Left lobe of liver (tissue), 2 donors: ENCODE measurements around the gene MS4A12. TPM values are rescaled to one million over a fixed set of nuclear protein-coding genes. Genes with fewer than 3 reads are reported as not detected.
"Not testable (repeated sequence)": the region's sequence is repeated elsewhere in the genome, so short reads cannot be mapped to it uniquely, and the experiment has no call there.

Experiments
- ATAC-seq: fragments of 200-7000 bp; cut with Tn5 transposase; one replicate; pipeline ENCODE4 v1.9.1; 2020; ENCODE audit warnings: mild to moderate bottlenecking, moderate library complexity
- DNase-seq: peaks from one replicate; pipeline ENCODE4 v3.0.0-alpha.2; 2020; ENCODE audit warnings: low spot score
- total RNA-seq: library from RNA; stranded (reverse); gene quantifications from one replicate; pipeline ENCODE4 v1.2.1, GENCODE V29; 2021
- donor health status: DM: no; HTN: no; CAD: no; lungs with moderate emphysema.
- donor health status: DM: no; HTN: yes; CAD: no.

MS4A12 gene
- total RNA-seq, 1 donor from 2014 or later, result not detected

DNA sequence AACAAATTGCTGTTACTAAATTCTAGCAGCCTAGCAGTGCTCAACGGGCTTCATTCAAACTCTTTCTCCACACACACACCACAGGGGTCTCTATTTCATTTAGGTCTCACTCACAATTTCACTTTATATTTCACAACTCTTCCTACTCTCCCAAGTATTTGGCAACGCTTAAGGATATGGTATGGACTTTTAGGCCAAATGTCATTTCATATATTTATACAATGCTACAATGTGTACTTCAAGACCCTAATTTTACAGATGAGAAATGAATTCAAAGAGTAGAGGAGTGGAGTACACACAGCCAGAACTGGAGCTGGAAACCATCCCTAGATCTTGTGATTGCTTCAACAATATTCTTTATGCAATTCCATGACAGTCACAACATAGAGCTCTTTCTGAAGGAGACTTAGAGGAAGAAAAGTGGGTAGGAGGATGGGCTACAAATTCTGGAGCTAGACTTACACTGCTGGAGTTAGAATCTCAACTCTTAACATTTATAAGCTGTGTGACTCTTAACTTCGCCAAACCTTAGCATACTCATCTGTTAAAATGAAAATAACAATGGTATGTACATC, 20.2 kb downstream of the MS4A12 start:
- DNase-seq, result no peak
- no peak for ATAC-seq

DNA sequence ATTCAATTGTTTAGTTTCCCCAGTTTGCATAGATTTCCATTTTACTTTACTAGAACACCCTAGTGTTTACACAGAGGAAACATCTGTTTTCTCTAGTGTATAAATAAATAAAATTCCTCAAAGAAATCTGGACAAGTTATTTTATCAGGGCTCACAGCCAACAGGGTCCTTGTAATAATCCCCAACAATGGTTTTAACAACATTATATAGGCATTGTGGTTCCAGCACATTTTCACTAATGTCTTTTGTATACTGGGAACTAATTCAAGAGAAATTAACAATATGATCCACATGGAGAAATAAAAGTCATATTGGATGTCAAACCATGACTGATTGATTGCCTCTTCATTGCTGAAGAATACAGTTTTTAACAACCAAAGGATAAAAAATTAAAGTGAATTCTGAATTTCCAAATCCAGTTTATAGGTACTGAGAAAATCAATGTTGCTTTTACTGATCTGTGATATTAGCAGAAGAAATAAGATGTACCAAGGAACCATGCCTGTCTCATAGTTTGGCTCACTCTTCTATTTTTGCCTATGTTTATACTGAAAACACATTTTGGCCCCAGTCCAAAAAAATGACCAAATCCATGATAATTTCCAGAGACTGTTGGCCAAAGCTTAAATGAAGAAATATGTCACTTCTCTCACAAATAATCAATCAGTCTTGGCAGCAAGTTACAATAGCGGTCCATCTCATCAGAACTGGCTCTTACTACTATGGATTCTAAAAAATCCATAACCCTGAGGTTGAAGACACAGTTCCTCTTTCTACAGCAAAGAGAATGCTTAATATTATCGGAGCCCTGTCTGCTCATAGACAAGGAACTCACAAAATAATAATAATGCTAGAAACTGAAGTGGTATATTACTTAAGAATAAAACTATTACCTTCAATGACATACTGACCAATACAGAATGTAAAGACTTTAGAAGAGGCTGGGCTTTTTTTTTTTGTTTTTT, 21.2 kb downstream of the MS4A12 start:
- no peak for DNase-seq
- no peak for ATAC-seq

DNA sequence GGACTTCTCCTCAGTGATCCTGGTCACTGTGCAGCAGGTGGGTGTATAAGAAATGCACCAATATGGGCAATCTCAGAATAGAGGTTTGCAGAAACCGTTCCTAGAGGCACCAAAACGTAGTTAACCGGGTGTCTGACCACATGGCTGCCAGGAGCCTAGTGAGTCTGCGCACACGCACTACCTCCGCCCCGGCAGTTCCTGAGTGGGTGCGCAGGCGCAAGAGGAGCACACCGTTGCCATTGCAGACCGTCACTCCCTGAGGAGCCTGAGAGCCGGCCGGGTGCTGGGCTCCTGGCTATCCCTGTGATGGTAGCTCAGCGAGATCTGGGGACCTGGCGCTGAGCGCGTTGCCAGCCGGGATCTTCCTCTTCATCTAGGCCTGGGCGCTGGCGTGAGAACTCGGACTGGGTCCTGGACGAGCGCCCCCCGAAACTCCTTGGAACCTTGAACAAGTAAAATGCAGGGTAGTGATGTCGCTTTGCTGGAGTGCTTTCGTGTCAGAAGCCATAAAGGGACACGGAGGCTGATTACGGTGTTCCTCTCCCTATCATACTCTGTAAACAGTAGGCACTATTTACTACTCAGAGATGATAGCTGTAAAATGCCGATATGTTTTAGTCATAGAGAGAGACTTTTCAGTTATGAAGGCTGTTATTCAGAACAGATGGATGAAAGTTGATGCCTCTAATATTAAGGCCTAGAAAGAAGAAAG, 22.7 kb downstream of the MS4A12 start, which contains the start of gene MS4A13:
TSS of gene MS4A13 (plus strand) at position 249 of the 712 bp plus-strand sequence. CDS start 2,692 bp downstream, outside the sequence.
- DNase-seq (no peak), ATAC-seq (no peak)

DNA sequence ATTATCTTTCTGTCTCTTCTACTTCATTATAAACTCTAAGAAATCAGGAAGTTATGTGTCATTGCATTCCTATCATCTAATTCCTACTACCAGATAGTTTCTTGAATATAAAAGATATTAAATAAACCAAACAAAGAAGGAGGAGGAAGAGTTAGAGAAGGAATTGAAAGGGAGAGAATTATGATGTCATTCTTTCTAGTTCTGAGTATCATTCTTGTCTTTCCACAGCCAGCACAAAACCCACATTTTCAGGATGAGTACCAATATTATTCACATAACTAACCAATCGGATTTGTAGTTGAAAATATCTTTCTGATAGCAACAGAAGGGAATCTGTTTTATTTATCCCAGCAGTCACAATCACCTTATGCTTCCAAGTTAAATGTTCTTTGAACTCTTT, 35.9 kb downstream of the MS4A12 start:
- ATAC-seq (no peak), DNase-seq (no peak)

DNA sequence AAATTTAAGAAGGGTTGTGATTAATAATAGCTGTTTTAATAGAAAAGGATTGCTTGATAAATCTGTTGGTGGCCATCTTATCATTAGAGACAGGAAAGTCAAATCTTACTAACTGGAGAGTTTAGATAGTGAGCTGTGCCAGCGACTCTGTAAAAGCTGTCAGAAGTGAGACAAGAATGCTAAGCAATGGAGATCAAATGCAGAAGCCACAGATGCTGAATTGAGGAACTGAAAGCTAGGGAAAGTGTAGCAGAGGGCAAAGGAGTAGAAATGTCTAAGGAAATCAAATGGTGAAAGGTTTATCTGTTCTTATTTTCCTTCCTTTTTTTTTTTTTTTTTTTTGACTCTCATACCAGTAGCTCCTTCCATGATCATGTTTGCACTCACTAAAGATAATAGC, 36.4 kb downstream of the MS4A12 start:
- DNase-seq (no peak), ATAC-seq (no peak)

DNA sequence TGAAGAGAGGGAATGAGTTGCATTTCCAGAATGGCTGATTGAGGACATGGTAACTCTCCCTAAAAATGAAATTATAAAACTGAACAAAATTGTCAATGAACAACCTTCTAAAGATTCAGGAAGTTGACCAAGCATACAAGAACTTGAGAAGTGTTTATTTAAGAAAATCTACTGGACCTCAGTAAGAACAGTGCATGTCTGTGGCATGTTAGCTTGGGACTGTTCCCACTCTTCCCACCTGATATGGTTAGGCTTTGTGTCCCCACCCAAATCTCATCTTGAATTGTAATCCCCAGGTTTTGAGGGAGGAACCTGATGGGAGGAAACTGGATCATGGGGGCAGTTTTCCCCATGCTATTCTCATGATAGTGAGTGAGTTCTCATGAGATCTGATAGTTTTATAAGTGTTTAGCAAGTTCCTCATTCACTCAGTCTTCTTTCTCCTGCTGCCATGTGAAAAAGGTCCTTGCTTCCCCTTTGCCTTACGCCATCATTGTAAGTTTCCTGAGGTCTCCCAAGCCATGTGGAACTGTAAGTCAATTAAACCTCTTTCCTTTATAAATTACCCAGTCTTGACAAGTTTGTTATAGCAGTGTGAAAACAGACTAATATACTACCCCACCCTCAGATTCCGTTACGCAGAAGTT, 38.0 kb downstream of the MS4A12 start:
- ATAC-seq (no peak), DNase-seq (no peak)

DNA sequence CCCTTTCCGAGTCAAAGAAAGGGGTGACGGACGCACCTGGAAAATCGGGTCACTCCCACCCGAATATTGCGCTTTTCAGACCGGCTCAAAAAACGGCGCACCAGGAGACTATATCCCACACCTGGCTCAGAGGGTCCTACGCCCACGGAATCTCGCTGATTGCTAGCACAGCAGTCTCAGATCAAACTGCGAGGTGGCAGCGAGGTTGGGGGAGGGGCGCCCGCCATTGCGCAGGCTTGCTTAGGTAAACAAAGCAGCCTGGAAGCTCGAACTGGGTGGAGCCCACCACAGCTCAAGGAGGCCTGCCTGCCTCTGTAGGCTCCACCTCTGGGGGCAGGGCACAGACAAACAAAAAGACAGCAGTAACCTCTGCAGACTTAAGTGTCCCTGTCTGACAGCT, 39.8 kb downstream of the MS4A12 start:
- not testable (repeated sequence) for ATAC-seq, DNase-seq

DNA sequence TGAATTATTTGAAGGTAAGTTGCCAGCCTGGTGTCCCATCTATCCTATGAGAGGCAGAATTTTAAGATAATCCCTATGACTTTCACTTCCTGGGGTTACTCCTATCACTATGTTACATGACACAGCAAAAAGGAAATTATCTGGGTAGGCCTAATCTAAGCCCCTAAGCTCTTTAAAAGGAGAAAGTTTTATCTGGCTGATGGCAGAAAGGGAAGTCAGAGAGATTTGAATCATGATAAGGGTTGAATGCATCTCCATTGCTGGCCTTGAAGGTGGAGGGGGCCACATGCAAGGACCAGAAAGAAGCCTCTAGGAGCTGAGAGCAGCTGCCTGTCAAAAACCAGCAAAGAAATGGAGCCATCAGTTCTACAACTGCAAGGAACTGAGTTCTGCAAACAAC, 46.0 kb downstream of the MS4A12 start:
- ATAC-seq, DNase-seq: not testable (repeated sequence)

DNA sequence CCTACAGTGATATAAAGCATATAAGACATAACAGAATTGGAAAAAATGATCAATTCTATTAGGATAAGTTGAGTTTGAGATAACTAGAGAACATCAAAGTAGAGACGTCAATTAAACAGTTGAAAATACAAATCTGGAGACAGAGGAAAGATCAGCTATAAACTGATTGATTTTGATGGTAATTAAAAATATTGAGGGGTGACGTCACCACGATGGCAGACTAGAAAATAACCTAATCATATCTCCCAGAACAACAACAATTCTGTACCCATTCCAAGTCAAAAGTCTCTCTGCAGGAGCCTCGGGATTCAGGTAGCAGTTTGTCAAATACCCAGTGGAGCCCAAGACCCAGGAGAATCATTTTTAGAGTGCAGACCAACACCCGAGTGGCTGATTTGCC, 51.5 kb downstream of the MS4A12 start:
- no peak for ATAC-seq

More for the DNA sequence above, 51.5 kb downstream of the MS4A12 start:
- DNase-seq, result no peak

Other genes starting within 250 kb of the MS4A12 start
- 2.3 TPM for gene MS4A4E, start 249.6 kb upstream of the MS4A12 start, total RNA-seq
- 5.6 TPM for gene MS4A4A, start 212.1 kb upstream of the MS4A12 start, total RNA-seq
- not detected for gene MS4A6E, start 165.5 kb upstream of the MS4A12 start, total RNA-seq
- 13.7 TPM for gene MS4A7, start 114.2 kb upstream of the MS4A12 start, total RNA-seq
- gene MS4A14, start 96.3 kb upstream of the MS4A12 start, total RNA-seq, result 0.43 TPM
- gene MS4A5, start 63.2 kb upstream of the MS4A12 start, total RNA-seq, result not detected
- 0.40 TPM for gene MS4A1, start 36.9 kb upstream of the MS4A12 start, total RNA-seq
- not detected for gene MS4A13, start 22.6 kb downstream of the MS4A12 start, total RNA-seq
- gene MS4A8, start 206.8 kb downstream of the MS4A12 start, total RNA-seq, result not detected
- gene MS4A18, start 231.9 kb downstream of the MS4A12 start, total RNA-seq, result not detected